Hematopoietic multipotent progenitor cell (in vitro differentiated cells): ENCODE measurements around the gene SARDH. TPM values are rescaled to one million over a fixed set of nuclear protein-coding genes. Genes with fewer than 3 reads are reported as not detected.
A peak's percentile ranks its signal among the peaks of the same experiment; 100 is the strongest.

Source experiments
- DNase-seq, 3 donors: peaks; one replicate each; pipeline ENCODE4 v3.0.0-alpha.2; 2011 to 2015; ENCODE audit warnings: low read depth in 2 of 3, low spot score in 2 of 3
- total RNA-seq: library from RNA; depleted of rRNA; stranded (reverse); fragments of >200 nt; gene quantifications from one replicate; pipeline ENCODE4 v1.2.3, GENCODE V29; 2012

The SARDH gene, protein sequence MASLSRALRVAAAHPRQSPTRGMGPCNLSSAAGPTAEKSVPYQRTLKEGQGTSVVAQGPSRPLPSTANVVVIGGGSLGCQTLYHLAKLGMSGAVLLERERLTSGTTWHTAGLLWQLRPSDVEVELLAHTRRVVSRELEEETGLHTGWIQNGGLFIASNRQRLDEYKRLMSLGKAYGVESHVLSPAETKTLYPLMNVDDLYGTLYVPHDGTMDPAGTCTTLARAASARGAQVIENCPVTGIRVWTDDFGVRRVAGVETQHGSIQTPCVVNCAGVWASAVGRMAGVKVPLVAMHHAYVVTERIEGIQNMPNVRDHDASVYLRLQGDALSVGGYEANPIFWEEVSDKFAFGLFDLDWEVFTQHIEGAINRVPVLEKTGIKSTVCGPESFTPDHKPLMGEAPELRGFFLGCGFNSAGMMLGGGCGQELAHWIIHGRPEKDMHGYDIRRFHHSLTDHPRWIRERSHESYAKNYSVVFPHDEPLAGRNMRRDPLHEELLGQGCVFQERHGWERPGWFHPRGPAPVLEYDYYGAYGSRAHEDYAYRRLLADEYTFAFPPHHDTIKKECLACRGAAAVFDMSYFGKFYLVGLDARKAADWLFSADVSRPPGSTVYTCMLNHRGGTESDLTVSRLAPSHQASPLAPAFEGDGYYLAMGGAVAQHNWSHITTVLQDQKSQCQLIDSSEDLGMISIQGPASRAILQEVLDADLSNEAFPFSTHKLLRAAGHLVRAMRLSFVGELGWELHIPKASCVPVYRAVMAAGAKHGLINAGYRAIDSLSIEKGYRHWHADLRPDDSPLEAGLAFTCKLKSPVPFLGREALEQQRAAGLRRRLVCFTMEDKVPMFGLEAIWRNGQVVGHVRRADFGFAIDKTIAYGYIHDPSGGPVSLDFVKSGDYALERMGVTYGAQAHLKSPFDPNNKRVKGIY
- 10.5 TPM for total RNA-seq

GRCh38 chr9:133737774-133738639 lies at the start of gene SARDH:
Gene SARDH, minus strand, starts transcription at chr9:133738352. Its CDS starts 4,179 bp downstream, at chr9:133734173.
- DNase-seq: peak in 2 of 3 donors; percentile 43 to 53

DNA sequence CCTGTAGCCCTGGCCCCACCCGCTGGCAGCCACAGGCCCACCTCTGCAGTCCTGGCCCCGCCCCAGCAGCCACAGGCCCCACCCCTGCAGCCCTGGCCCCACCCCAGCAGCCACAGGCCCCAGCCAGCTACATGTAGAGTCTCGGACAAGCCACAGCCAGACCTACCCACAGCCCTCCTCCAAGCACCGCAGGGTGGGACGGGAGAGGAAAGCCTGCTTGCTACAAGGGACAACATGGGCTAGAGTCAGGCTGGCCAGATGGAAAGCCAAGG lies 49.5 kb upstream of the SARDH start:
- peak in 2 of 3 donors; percentile 28 to 38 for DNase-seq

- DNase-seq: no peak
These were observed 49.0 kb upstream of the SARDH start for GRCh38 chr9:133786907-133787753.

- no peak for DNase-seq
These were observed 48.2 kb upstream of the SARDH start for GRCh38 chr9:133786371-133786753.

GRCh38 chr9:133785753-133786370 lies 47.7 kb upstream of the SARDH start:
- no peak for DNase-seq

GRCh38 chr9:133784731-133785561 lies 46.8 kb upstream of the SARDH start:
- DNase-seq: no peak

DNA sequence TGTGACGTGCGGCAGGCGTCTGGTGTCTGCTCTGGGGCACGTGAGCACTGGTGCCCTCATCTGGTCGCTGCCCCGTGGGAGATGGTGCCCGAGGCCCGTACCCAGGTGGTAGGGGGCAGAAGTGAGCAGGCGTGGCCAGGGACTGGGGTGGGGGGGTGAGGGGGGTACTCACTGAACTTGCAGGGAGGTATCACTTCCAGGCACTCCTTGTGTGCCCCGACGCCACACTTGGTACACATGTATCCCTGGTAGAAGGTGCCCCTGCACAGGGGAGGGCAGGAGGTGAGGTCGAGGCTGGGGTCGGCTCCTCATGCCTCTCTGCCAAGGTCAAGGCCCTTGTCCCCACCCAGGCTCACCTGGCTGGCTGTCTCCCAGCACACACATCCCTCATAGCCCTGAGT lies 45.2 kb upstream of the SARDH start:
- no peak for DNase-seq

DNA sequence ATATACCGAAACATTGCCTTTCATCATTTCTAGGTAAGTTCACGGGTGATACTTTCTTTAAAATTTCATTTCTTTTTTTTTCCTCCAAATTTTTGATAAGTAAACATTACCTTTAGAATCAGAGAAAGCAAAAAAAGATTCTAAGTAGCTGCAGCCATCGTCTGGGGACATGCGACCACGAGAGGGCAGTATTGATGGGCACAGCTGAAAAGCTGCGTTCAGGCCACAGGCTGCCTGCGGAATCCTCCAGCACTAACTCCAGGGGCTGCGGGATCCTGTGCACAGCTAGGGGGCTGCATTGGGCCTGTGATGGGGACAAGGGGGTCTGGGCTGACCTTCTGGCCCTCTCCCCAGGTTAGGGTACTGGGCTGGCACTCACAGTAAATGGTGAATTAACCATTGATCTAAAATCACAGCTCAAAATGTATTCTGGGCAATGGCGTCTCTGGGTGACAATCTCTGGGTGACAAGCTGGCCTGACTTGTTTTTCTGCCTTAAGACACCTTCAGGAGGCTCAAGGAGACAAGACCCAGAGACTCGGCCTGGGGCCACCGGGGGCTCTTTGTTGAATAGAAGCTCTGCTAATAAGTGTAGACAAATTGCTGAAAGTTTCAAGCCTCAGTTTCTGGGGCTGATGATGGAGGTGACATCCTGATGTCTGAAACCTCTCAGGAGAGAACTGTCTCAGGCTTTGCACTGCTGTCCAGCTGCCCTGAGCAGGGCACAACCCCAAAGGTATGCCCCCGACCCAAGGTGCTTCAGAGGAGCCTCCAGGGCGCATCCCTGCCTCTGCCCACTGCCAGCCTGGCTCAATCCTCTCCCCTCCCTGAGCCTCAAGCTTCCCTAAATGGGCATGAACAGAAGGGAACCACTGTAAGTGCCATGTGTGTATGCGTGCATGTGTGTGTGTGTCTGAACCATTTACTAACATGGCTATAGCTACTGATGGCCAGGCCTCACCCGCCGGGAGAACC lies 44.3 kb upstream of the SARDH start:
- peak; percentile 21 to 80 (median 74) for DNase-seq

GRCh38 chr9:133781828-133782135 lies 43.6 kb upstream of the SARDH start:
- DNase-seq: no peak

DNA sequence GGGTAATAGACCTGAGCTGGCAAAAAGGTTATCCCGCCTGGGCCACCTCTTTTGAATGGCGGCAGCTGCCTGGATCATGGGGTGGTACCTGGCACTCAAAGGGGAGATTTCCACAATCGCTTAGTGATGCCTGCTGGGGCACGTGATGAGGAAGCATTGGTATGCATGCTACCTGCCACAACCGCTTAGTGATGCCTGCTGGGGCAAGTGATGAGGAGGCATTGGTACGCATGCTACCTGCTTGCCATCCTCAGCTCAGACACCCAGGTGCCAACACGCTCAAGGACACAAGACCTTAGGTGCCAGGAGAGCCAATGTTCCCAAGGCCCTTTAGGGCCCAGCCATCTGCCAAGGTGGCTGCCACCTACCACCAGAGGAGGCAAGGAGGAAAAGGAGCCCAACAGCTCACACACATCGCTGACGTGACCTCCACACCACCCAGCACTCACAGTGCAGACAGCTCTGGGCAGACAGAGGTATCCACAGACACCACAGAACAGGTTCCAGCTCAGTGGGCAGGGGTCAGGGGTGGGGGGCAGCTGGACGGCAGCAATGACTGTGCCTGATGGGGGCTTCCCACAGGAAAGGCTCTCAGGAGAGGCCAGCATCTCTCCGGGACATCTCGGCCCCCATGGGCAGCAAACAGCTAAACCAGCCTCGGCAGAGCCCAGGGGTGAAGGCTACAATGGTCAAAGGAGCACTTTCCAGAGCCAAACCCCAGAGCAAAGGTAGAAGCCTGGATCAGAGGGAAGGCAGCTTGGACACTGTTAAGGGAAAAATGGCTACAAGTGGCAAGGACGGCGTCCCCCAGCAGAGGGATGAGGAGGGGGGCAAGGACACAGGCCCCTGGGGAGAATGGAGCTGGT lies 43.0 kb upstream of the SARDH start:
- no peak for DNase-seq

DNA sequence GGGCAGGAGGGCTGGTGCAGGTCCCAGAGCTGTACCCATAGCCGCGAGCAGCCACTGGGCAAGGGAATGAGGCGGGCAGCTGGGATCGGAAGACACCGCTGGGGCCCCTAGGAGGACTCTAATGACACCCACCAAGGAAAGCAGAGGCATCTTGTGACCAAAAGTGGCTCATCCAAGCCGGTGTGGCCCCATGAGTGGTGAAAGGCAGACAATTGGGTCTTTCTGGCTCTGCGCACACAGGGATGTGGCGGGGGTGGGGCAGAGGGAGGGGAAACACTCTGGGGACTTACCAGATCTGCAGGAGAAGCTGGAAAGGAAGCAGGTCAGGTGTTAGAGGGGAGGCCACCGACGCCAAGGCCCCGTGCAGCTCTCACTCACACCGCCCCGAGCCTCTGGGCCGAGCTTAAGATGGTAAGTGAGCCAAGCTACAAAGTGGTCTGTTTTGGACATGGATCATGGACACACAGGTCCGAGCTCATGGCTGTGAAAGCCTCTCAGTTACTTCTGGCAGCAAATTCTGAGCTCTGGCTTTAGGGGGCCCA lies 42.3 kb upstream of the SARDH start:
- DNase-seq: no peak

GRCh38 chr9:133779516-133780403 lies 41.6 kb upstream of the SARDH start:
- no peak for DNase-seq

- no peak for DNase-seq
These were observed 40.9 kb upstream of the SARDH start for GRCh38 chr9:133779081-133779480.

DNA sequence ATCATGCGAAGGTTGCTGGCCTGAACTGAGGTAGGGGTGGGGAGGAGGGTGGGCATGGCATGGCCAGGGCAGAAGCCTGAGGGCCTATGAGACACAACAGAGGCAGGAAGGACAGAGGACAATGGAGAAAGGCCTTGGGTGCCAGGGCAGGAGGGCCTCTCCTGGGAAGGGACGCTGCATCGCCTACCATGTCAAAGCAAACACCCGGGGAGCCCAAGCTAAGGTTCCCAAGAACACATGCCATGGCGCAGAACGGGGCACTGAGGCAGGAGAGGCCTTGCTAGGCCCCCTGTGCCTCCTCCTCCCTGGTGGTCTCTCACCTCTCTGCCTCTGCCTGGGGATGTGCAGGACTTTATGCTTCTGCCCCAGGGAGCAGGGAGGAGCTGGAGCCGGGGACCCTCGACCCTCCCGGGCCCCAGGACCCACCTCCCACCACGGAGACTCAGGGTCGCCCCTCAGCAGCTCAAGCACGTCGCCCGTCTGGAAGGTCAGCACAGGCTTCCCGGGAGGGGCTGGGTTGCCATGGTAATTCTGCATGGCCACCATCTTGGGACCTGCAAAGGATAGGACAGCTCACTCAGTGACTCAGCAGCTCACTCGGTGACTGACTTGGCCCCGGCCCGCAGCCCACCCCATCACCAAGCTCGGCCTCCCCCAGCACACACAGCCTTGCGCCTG lies 40.3 kb upstream of the SARDH start:
- DNase-seq: no peak

- DNase-seq: no peak
These were observed 39.7 kb upstream of the SARDH start for GRCh38 chr9:133777871-133778270.
